ENCODE results near the gene PDGFRB.

DNA sequence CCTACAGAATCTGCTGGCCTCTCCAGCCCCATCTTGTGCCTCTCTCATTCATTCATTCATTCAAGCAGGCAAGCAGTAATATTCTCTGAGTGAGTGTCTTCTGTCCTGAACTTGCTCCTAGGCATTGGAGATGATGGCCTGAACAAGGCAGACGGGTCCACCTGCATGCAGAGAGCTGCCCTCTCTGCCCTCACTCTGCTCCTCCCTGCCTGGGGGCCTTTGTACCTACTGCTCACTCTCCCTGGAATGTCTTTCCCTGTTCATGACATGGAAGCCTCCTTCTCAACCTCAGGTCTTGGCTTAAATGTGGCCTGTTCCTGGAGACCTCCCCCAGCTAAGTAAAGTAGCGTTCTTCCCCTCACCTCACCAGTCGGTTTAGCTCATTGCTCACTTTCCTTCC, 17.5 kb upstream of the PDGFRB start:
- TF ChIP-seq, protein P1, sequence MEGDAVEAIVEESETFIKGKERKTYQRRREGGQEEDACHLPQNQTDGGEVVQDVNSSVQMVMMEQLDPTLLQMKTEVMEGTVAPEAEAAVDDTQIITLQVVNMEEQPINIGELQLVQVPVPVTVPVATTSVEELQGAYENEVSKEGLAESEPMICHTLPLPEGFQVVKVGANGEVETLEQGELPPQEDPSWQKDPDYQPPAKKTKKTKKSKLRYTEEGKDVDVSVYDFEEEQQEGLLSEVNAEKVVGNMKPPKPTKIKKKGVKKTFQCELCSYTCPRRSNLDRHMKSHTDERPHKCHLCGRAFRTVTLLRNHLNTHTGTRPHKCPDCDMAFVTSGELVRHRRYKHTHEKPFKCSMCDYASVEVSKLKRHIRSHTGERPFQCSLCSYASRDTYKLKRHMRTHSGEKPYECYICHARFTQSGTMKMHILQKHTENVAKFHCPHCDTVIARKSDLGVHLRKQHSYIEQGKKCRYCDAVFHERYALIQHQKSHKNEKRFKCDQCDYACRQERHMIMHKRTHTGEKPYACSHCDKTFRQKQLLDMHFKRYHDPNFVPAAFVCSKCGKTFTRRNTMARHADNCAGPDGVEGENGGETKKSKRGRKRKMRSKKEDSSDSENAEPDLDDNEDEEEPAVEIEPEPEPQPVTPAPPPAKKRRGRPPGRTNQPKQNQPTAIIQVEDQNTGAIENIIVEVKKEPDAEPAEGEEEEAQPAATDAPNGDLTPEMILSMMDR (IDR thresholded peaks at IDR 0.05): no peak
- TF ChIP-seq POLR2A (IDR thresholded peaks at IDR 0.05): no peak
- TF ChIP-seq POLR2AphosphoS5 (IDR thresholded peaks at IDR 0.05): no peak

Data from breast epithelium (tissue), 3 donors.